IPS-NIHi11 (cell line): ENCODE measurements around the gene RILPL1.
A peak's percentile ranks its signal among the peaks of the same experiment; 100 is the strongest.
"Not testable (repeated sequence)": the region's sequence is repeated elsewhere in the genome, so short reads cannot be mapped to it uniquely, and the experiment has no call there.

Source experiments
- DNase-seq: peaks from one replicate; pipeline ENCODE4 v3.0.0; 2012; ENCODE audit warnings: mixed read lengths, low spot score

Gene RILPL1

GRCh38 chr12:123533672-123534643 lies at the start of gene RILPL1:
TSS of gene RILPL1 (minus strand) at chr12:123533719. CDS start at chr12:123533482, 237 bp downstream.
- peak; percentile 86 for DNase-seq

- no peak for DNase-seq
These were observed 47.3 kb upstream of the RILPL1 start for GRCh38 chr12:123580772-123581171.

- not testable (repeated sequence) for DNase-seq
These were observed 45.3 kb upstream of the RILPL1 start for GRCh38 chr12:123578829-123579228.

GRCh38 chr12:123578243-123578642 lies 44.7 kb upstream of the RILPL1 start:
- no peak for DNase-seq

GRCh38 chr12:123576611-123577010 lies 43.1 kb upstream of the RILPL1 start:
- DNase-seq: no peak

- no peak for DNase-seq
These were observed 40.4 kb upstream of the RILPL1 start for GRCh38 chr12:123573870-123574269.

- DNase-seq: no peak
These were observed 38.9 kb upstream of the RILPL1 start for GRCh38 chr12:123572391-123572790.

GRCh38 chr12:123571343-123571813 lies 37.9 kb upstream of the RILPL1 start:
- DNase-seq: peak; percentile 56

- DNase-seq: no peak
These were observed 25.9 kb upstream of the RILPL1 start for GRCh38 chr12:123559468-123559867.

- not testable (repeated sequence) for DNase-seq
These were observed 25.0 kb upstream of the RILPL1 start for GRCh38 chr12:123558487-123558886.

GRCh38 chr12:123554843-123555242 lies 21.3 kb upstream of the RILPL1 start:
- not testable (repeated sequence) for DNase-seq

- DNase-seq: not testable (repeated sequence)
These were observed 20.6 kb upstream of the RILPL1 start for GRCh38 chr12:123554136-123554535.

- DNase-seq: no peak
These were observed 17.2 kb upstream of the RILPL1 start for GRCh38 chr12:123550700-123551099.

GRCh38 chr12:123548107-123548506 lies 14.6 kb upstream of the RILPL1 start:
- DNase-seq: no peak

- DNase-seq: no peak
These were observed 12.8 kb upstream of the RILPL1 start for GRCh38 chr12:123546281-123546680.

GRCh38 chr12:123543541-123543940 lies 10.0 kb upstream of the RILPL1 start:
- DNase-seq: no peak

- no peak for DNase-seq
These were observed 7.6 kb upstream of the RILPL1 start for GRCh38 chr12:123540899-123541662.

GRCh38 chr12:123535952-123536351 lies 2.4 kb upstream of the RILPL1 start:
- not testable (repeated sequence) for DNase-seq

GRCh38 chr12:123532808-123533649 lies 490 bp downstream of the RILPL1 start:
- DNase-seq: peak; percentile 71

GRCh38 chr12:123532019-123532418 lies 1.5 kb downstream of the RILPL1 start:
- no peak for DNase-seq

- no peak for DNase-seq
These were observed 2.4 kb downstream of the RILPL1 start for GRCh38 chr12:123531091-123531490.

GRCh38 chr12:123530668-123531067 lies 2.9 kb downstream of the RILPL1 start:
- no peak for DNase-seq
